ENCODE measurements around the gene TTYH1. TPM values are rescaled to one million over a fixed set of nuclear protein-coding genes. Genes with fewer than 3 reads are reported as not detected.

The TTYH1 gene
- total and polyA plus RNA-seq, 2 of the 4 experiments (the other 2 are of a cell fraction) = not detected

- H3K36me3 ChIP-seq (ENCODE audit: control insufficient read depth, insufficient read depth, low read length) = no peaks in the 10 kb centered on the region
- BruUV-seq (replicated peaks) = no TSS peak
- H3K4me3 ChIP-seq (ENCODE audit: insufficient read depth, low read depth, low read length) = no peak overlapping the region
- 66% methylated on average over 10 of the region's 16 CpGs; no CpG with 5 or more reads in 1 of the 2 experiments for WGBS, 2 experiments (ENCODE audit: extremely low coverage in 2 of 2, insufficient read length in 1 of 2)
- CTCF ChIA-PET = interaction anchor here (0.5 kb wide), 1 partner anchor 16 kb away, joined by 3 read pairs; no protein-coding TSS in a partner anchor
- POLR2A ChIA-PET (ENCODE audit: unreplicated experiment) = no interaction called here
- no peak overlapping the region for H4K5ac ChIP-seq (ENCODE audit: low read depth, low read length)
- H2AK5ac ChIP-seq (ENCODE audit: low read depth, low read length) = no peak overlapping the region
- no peaks in the 10 kb centered on the region for H3K79me1 ChIP-seq (ENCODE audit: low read depth in 1 of 2, low read length in 2 of 2)
- no peak overlapping the region for H2BK5ac ChIP-seq (ENCODE audit: low read depth, low read length, poor library complexity, severe bottlenecking)
- H2BK120ac ChIP-seq (ENCODE audit: low read depth, low read length) = no peak overlapping the region
- no peaks in the 10 kb centered on the region for H3K4me1 ChIP-seq (ENCODE audit: control insufficient read depth, insufficient read depth, low read length)
- H2AK9ac ChIP-seq (replicated peaks; ENCODE audit: low read depth, low read length, poor library complexity) = no peak overlapping the region
- no peak overlapping the region for H3K23ac ChIP-seq (ENCODE audit: low read depth, low read length)
- intact Hi-C loops (cut with micrococcal nuclease) (no loop called here), dilution Hi-C loops (cut with HindIII; ENCODE audit: low sequenced_read_pairs, unreplicated experiment) (no loop called here), in situ Hi-C loops (cut with MboI; ENCODE audit: low sequenced_read_pairs) (no loop called here)
- no peak overlapping the region for H3K27ac ChIP-seq (ENCODE audit: insufficient read depth, low read length)
- no peaks in the 10 kb centered on the region for H3K9me1 ChIP-seq (ENCODE audit: insufficient read depth, low read length)
- H4K20me1 ChIP-seq (ENCODE audit: insufficient read depth, low read length) = no peaks in the 10 kb centered on the region
- no peak overlapping the region for H3K4me2 ChIP-seq (ENCODE audit: low read depth, low read length)
- H3K14ac ChIP-seq (replicated peaks; ENCODE audit: low read depth, low read length) = no peak overlapping the region
- H2BK20ac ChIP-seq (ENCODE audit: low read depth, low read length) = no peak overlapping the region
- H3K27me3 ChIP-seq (ENCODE audit: control insufficient read depth, insufficient read depth, low read length) = no peaks in the 10 kb centered on the region; the same call in 1 of the 2 replicates
- H3K4ac ChIP-seq (ENCODE audit: low read depth, low read length) = no peak overlapping the region
- no peak overlapping the region for H2AFZ ChIP-seq (replicated peaks; ENCODE audit: low read length, poor library complexity)
- no peak overlapping the region for H4K8ac ChIP-seq (ENCODE audit: low read depth in 2 of 2, low read length in 2 of 2)
- no peaks in the 10 kb centered on the region for H3K9me3 ChIP-seq (ENCODE audit: control insufficient read depth, insufficient read depth, low read length)
- DNase-seq (no peak), ATAC-seq (ENCODE audit: low read depth) (no peak)
- no peak overlapping the region for H2BK15ac ChIP-seq (ENCODE audit: low read depth, low read length)
- no peak overlapping the region for H3K9ac ChIP-seq (ENCODE audit: low read depth, low read length)
- no peak overlapping the region for H3K56ac ChIP-seq (ENCODE audit: extremely low read depth, insufficient read depth, low read length)
- H4K91ac ChIP-seq (ENCODE audit: insufficient read depth, low read depth, low read length) = no peak overlapping the region
- no peak overlapping the region for H3K18ac ChIP-seq (ENCODE audit: low read depth, low read length)
- no peak for TF ChIP-seq CHD1 (IDR thresholded peaks at IDR 0.05; ENCODE audit: low read depth, low read length)
- no peak for TF ChIP-seq NFE2L2 (IDR thresholded peaks at IDR 0.05; ENCODE audit: low read depth, low read length)
- no peak for TF ChIP-seq SMC3 (IDR thresholded peaks at IDR 0.05; ENCODE audit: low read depth, low read length)
- no peak for TF ChIP-seq CEBPB (IDR thresholded peaks at IDR 0.05; ENCODE audit: low read depth, low read length)
- TF ChIP-seq, protein P1, sequence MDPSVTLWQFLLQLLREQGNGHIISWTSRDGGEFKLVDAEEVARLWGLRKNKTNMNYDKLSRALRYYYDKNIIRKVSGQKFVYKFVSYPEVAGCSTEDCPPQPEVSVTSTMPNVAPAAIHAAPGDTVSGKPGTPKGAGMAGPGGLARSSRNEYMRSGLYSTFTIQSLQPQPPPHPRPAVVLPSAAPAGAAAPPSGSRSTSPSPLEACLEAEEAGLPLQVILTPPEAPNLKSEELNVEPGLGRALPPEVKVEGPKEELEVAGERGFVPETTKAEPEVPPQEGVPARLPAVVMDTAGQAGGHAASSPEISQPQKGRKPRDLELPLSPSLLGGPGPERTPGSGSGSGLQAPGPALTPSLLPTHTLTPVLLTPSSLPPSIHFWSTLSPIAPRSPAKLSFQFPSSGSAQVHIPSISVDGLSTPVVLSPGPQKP (IDR thresholded peaks at IDR 0.05; ENCODE audit: borderline replicate concordance, low read depth, low read length) = no peak
- no peak for TF ChIP-seq RAD21 (IDR thresholded peaks at IDR 0.05; ENCODE audit: low read length)
- TF ChIP-seq MAFK (IDR thresholded peaks at IDR 0.05; ENCODE audit: low read depth, low read length) = no peak
- TF ChIP-seq RFX5 (IDR thresholded peaks at IDR 0.05; ENCODE audit: low read depth, low read length) = no peak
- no peak for TF ChIP-seq USF2 (IDR thresholded peaks at IDR 0.05; ENCODE audit: low read depth, low read length)
- no peak for TF ChIP-seq MXI1 (IDR thresholded peaks at IDR 0.05; ENCODE audit: borderline replicate concordance, low read depth, low read length)
- TF ChIP-seq FOS (IDR thresholded peaks at IDR 0.05; ENCODE audit: low read depth, low read length) = no peak
- no peak for TF ChIP-seq RCOR1 (IDR thresholded peaks at IDR 0.05; ENCODE audit: insufficient replicate concordance, low read length)
- no peak for TF ChIP-seq MAZ (IDR thresholded peaks at IDR 0.05; ENCODE audit: borderline replicate concordance, low read depth, low read length)
- TF ChIP-seq, protein P2, sequence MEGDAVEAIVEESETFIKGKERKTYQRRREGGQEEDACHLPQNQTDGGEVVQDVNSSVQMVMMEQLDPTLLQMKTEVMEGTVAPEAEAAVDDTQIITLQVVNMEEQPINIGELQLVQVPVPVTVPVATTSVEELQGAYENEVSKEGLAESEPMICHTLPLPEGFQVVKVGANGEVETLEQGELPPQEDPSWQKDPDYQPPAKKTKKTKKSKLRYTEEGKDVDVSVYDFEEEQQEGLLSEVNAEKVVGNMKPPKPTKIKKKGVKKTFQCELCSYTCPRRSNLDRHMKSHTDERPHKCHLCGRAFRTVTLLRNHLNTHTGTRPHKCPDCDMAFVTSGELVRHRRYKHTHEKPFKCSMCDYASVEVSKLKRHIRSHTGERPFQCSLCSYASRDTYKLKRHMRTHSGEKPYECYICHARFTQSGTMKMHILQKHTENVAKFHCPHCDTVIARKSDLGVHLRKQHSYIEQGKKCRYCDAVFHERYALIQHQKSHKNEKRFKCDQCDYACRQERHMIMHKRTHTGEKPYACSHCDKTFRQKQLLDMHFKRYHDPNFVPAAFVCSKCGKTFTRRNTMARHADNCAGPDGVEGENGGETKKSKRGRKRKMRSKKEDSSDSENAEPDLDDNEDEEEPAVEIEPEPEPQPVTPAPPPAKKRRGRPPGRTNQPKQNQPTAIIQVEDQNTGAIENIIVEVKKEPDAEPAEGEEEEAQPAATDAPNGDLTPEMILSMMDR (conservative IDR thresholded peaks at IDR 0.05; ENCODE audit: low read depth, low read length) = no peak
- TF ChIP-seq POLR2A (IDR thresholded peaks at IDR 0.05; ENCODE audit: low read depth, low read length) = no peak
- no peak for TF ChIP-seq BHLHE40 (IDR thresholded peaks at IDR 0.05; ENCODE audit: low read depth, low read length)
Measured at GRCh38 chr19:54393381-54393780, 21.9 kb upstream of the TTYH1 start.

Measured in IMR-90 (cell line).